HCT116 (cell line): ENCODE results near the gene SH3RF2. TPM values are rescaled to one million over a fixed set of nuclear protein-coding genes. Genes with fewer than 3 reads are reported as not detected.

Experiments used
- ATAC-seq: fragments of 200-7000 bp; cut with Tn5 transposase; 2 replicates; pipeline ENCODE4 v1.9.1; 2020; ENCODE audit warnings: mild to moderate bottlenecking, moderate library complexity
- BruUV-seq: library from RNA; stranded (reverse); fragments of 400-500 nt; replicated peaks from 2 replicates; lab custom pipeline; 2021; lab: Mats Ljungman, UMichigan
- CTCF ChIA-PET: fragments of 300-600 bp; sonication (Branson Sonifier 250); formaldehyde crosslinking; loops from one replicate; lab custom pipeline; 2021; ENCODE audit warnings: antibody characterized with exemption; lab: Charles Lee
- POLR2A ChIA-PET: fragments of 300-600, 350-600 bp; sonication (Branson Sonifier 250); formaldehyde crosslinking; loops from one replicate; lab custom pipeline; 2021; ENCODE audit warnings: antibody characterized with exemption; lab: Charles Lee
- RAD21 ChIA-PET, 2 experiments: fragments of 300-600 bp; sonication (Branson Sonifier 250); formaldehyde crosslinking; loops; one replicate each; lab custom pipeline; 2023; ENCODE audit warnings: low total read pairs in 2 of 2; ENCODE audit not compliant: uncharacterized antibody in 2 of 2, unreplicated experiment in 2 of 2, low non-redundant PET in 1 of 2; lab: Charles Lee
- DNase-seq: peaks from one replicate; pipeline ENCODE4 v3.0.0-alpha.2; 2010; ENCODE audit warnings: low read depth, low spot score
- H2AFZ ChIP-seq: fragments of 200-600 bp; shearing (Covaris generic), sonication (generic); 2 replicates; pipeline ENCODE4 v1.6.1; 2017; ENCODE audit warnings: low read depth, mixed run types, mixed read lengths, antibody characterized with exemption, low read length; ENCODE audit not compliant: poor library complexity, severe bottlenecking
- H3K27ac ChIP-seq: 2 replicates; pipeline ENCODE4 v1.5.1; 2012; ENCODE audit warnings: low read depth, low read length
- H3K27me3 ChIP-seq: fragments of 200-600 bp; sonication (generic); 2 replicates; pipeline ENCODE4 v1.6.1; 2016; ENCODE audit warnings: mixed run types, low read length, mixed read lengths; ENCODE audit not compliant: insufficient read depth
- H3K36me3 ChIP-seq, 2 experiments: fragments of 200-500 bp in 1 of 2; fragments of 200-600 bp in 1 of 2; sonication (Bioruptor generic) in 1 of 2; sonication (generic) in 1 of 2; 2 replicates each; pipeline versions ENCODE4 v1.5.1 to v1.6.1; 2014 to 2016; ENCODE audit warnings: low read length in 2 of 2, inconsistent platforms in 1 of 2, mixed read lengths in 1 of 2, mixed run types in 1 of 2; ENCODE audit not compliant: insufficient read depth in 2 of 2, control insufficient read depth in 1 of 2
- H3K4me1 ChIP-seq, 2 experiments: fragments of 200-600 bp in 1 of 2; sonication (generic) in 1 of 2; 2 replicates each; pipeline versions ENCODE4 v1.5.1 to v1.6.1; 2012 to 2017; ENCODE audit warnings: low read length in 2 of 2, inconsistent platforms in 1 of 2, mild to moderate bottlenecking in 1 of 2, mixed read lengths in 1 of 2, mixed run types in 1 of 2, moderate library complexity in 1 of 2; ENCODE audit not compliant: insufficient read depth in 2 of 2, control insufficient read depth in 1 of 2
- H3K4me2 ChIP-seq: fragments of 200-600 bp; sonication (generic); 2 replicates; pipeline ENCODE4 v1.6.1; 2017; ENCODE audit warnings: mixed run types, low read length, mixed read lengths
- H3K4me3 ChIP-seq, 2 experiments: fragments of 200-600 bp in 1 of 2; sonication (generic) in 1 of 2; replicated peaks in 1 of 2; 2 replicates each; pipeline ENCODE4 v1.5.1; 2011 to 2016; ENCODE audit warnings: low read length in 2 of 2, control low read depth in 1 of 2, low read depth in 1 of 2, mild to moderate bottlenecking in 1 of 2, mixed read lengths in 1 of 2, mixed run types in 1 of 2
- H3K79me2 ChIP-seq: fragments of 200-600 bp; sonication (generic); 2 replicates; pipeline ENCODE4 v1.6.1; 2017; ENCODE audit warnings: mild to moderate bottlenecking, mixed run types, low read length, moderate library complexity, mixed read lengths; ENCODE audit not compliant: insufficient read depth
- H3K9ac ChIP-seq: fragments of 200-600 bp; sonication (generic); 2 replicates; pipeline ENCODE4 v1.6.1; 2016; ENCODE audit warnings: low read length, mixed read lengths
- H3K9me2 ChIP-seq: fragments of 200-600 bp; sonication (generic), shearing (Covaris generic); 2 replicates; pipeline ENCODE4 v1.6.1; 2017; ENCODE audit warnings: mixed run types, mild to moderate bottlenecking, moderate library complexity; ENCODE audit not compliant: insufficient read depth
- H3K9me3 ChIP-seq, 2 experiments: fragments of 200-500 bp in 1 of 2; fragments of 200-600 bp in 1 of 2; sonication (Bioruptor generic) in 1 of 2; sonication (generic) in 1 of 2; 2 replicates each; pipeline ENCODE4 v1.6.1; 2014 to 2017; ENCODE audit warnings: low read length in 2 of 2, mixed read lengths in 2 of 2, inconsistent platforms in 1 of 2, low read depth in 1 of 2, mild to moderate bottlenecking in 1 of 2, mixed run types in 1 of 2, moderate library complexity in 1 of 2; ENCODE audit not compliant: control insufficient read depth in 1 of 2, insufficient read depth in 1 of 2
- H4K20me1 ChIP-seq: fragments of 200-600 bp; sonication (generic), shearing (Covaris generic); 2 replicates; pipeline ENCODE4 v1.6.1; 2017; ENCODE audit warnings: mixed run types, mild to moderate bottlenecking, moderate library complexity; ENCODE audit not compliant: insufficient read depth
- ATF3 ChIP-seq: IDR thresholded peaks from 2 replicates; pipeline ENCODE4 v1.6.1; 2012
- CEBPB ChIP-seq: IDR thresholded peaks from 2 replicates; pipeline ENCODE4 v1.6.1; 2012; ENCODE audit warnings: low read depth
- EGR1 ChIP-seq: IDR thresholded peaks from 2 replicates; pipeline ENCODE4 v1.6.1; 2012; ENCODE audit warnings: low read depth
- EZH2 ChIP-seq: fragments of 200-600 bp; sonication (generic); IDR thresholded peaks from 2 replicates; pipeline ENCODE4 v1.6.1; 2017; ENCODE audit warnings: antibody characterized with exemption, mixed run types
- EZH2phosphoT487 ChIP-seq: fragments of 200-600 bp; IDR thresholded peaks from 2 replicates; pipeline ENCODE4 v1.6.1; 2018; ENCODE audit warnings: antibody characterized with exemption, borderline replicate concordance
- FOSL1 ChIP-seq: IDR thresholded peaks from 2 replicates; pipeline ENCODE4 v1.6.1; 2012; ENCODE audit warnings: low read depth
- JUND ChIP-seq: IDR thresholded peaks from 2 replicates; pipeline ENCODE4 v1.6.1; 2012
- POLR2A ChIP-seq: IDR thresholded peaks from 2 replicates; pipeline ENCODE4 v1.7.0; 2011; ENCODE audit warnings: borderline replicate concordance; ENCODE audit not compliant: insufficient read depth, insufficient read length; ENCODE audit errors: extremely low read depth
- POLR2AphosphoS5 ChIP-seq: IDR thresholded peaks from 2 replicates; pipeline ENCODE4 v1.6.1; 2011; ENCODE audit warnings: mild to moderate bottlenecking, low read depth, low read length, moderate library complexity
- RAD21 ChIP-seq: IDR thresholded peaks from 2 replicates; pipeline ENCODE4 v1.6.1; 2012; ENCODE audit warnings: low read depth, mild to moderate bottlenecking
- REST ChIP-seq: IDR thresholded peaks from 2 replicates; pipeline ENCODE4 v1.6.1; 2012; ENCODE audit warnings: low read depth
- SIN3A ChIP-seq: IDR thresholded peaks from 2 replicates; pipeline ENCODE4 v1.6.1; 2012; ENCODE audit warnings: low read depth
- SP1 ChIP-seq: IDR thresholded peaks from 2 replicates; pipeline ENCODE4 v1.6.1; 2012; ENCODE audit warnings: low read depth
- SRF ChIP-seq: IDR thresholded peaks from 2 replicates; pipeline ENCODE4 v1.6.1; 2012; ENCODE audit warnings: low read depth
- TCF7L2 ChIP-seq: IDR thresholded peaks from 2 replicates; pipeline ENCODE4 v1.7.0; 2011; ENCODE audit warnings: borderline replicate concordance, inconsistent platforms; ENCODE audit not compliant: insufficient read depth, insufficient read length; ENCODE audit errors: extremely low read depth
- YY1 ChIP-seq: IDR thresholded peaks from 2 replicates; pipeline ENCODE4 v1.6.1; 2011; ENCODE audit warnings: low read length, low read depth, moderate library complexity, mild to moderate bottlenecking; ENCODE audit not compliant: insufficient replicate concordance; ENCODE audit errors: extremely low read depth
- ZFX ChIP-seq: fragments of 450-650 bp; IDR thresholded peaks from 2 replicates; pipeline ENCODE4 v1.6.1; 2017
- ZNF274 ChIP-seq: fragments of 200-500 bp; sonication (Bioruptor generic); IDR thresholded peaks from 2 replicates; pipeline ENCODE4 v1.6.1; 2014; ENCODE audit warnings: mild to moderate bottlenecking, low read depth, low read length, inconsistent platforms
- intact Hi-C: fragments of 100-400 bp; cut with micrococcal nuclease; formaldehyde crosslinking; loops from 2 replicates; pipeline ENCODE4 v1.10.0; 2022
- total RNA-seq: library from RNA; stranded (reverse); gene quantifications from one replicate; pipeline ENCODE4 v1.2.1, GENCODE V29; 2021; ENCODE audit not compliant: unreplicated experiment
- TF ChIP-seq, protein P1 (sequence below): IDR thresholded peaks from 2 replicates; pipeline ENCODE4 v1.6.1; 2012
- TF ChIP-seq, protein P2 (sequence below), 3 experiments: fragments of 200-600 bp in 1 of 3; sonication (generic) in 1 of 3; IDR thresholded peaks in 2 of 3; conservative IDR thresholded peaks in 1 of 3; 2 replicates each; pipeline ENCODE4 v1.5.1; 2012 to 2017; ENCODE audit warnings: low read depth in 2 of 3, low read length in 2 of 3, antibody characterized with exemption in 1 of 3, borderline replicate concordance in 1 of 3, control low read depth in 1 of 3, mild to moderate bottlenecking in 1 of 3, mixed read lengths in 1 of 3, mixed run types in 1 of 3, moderate library complexity in 1 of 3; ENCODE audit not compliant: insufficient read depth in 1 of 3

The SH3RF2 gene
- total RNA-seq, 1 experiment from 2014 or later, result 14.3 TPM

DNA sequence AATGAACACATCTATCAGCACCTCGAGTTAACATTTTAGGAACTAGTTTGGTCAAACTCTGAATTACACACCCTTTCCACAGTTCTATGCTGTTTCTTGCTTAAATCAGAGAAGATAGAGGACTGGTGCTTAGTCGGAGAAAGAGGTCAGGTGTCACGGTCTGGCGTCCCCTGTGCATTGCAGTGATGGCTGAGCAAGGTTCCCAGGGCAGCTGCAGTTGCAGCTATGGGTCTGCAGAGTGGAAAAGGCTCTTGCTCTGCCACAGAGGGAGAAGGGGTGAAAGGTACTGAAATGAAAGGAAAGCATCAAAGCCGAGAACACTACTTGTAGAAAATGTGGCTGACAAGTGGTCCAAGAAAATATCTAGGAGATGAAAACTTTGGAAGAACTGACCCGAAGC is 25.2 kb upstream of the SH3RF2 start:
- Histone ChIP-seq H3K27me3 (no peaks in the 10 kb centered on the region), H3K36me3 (no peaks in the 10 kb centered on the region), H4K20me1 (no peaks in the 10 kb centered on the region), H3K79me2 (no peaks in the 10 kb centered on the region), H3K9me3 (no peaks in the 10 kb centered on the region), H2AFZ (no peak overlapping the region), H3K4me2 (no peak overlapping the region), H3K9me2 (no peaks in the 10 kb centered on the region), H3K4me1 (no peaks in the 10 kb centered on the region), H3K27ac (no peak overlapping the region)
- BruUV-seq, result no TSS peak
- POLR2A ChIA-PET, result no interaction called here
- ATAC-seq, result no peak
- RAD21 ChIA-PET, result no interaction called here
- no peak for DNase-seq
- CTCF ChIA-PET, result no interaction called here
- intact Hi-C loops, result no loop called here
- TF ChIP-seq ZNF274, result no peak
- no peak for TF ChIP-seq EZH2
- TF ChIP-seq, protein P1, sequence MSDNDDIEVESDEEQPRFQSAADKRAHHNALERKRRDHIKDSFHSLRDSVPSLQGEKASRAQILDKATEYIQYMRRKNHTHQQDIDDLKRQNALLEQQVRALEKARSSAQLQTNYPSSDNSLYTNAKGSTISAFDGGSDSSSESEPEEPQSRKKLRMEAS, result no peak
- no peak for TF ChIP-seq JUND
- TF ChIP-seq SIN3A, result no peak
- no peak for TF ChIP-seq EZH2phosphoT487
- no peak for TF ChIP-seq ZFX
- no peak for TF ChIP-seq FOSL1
- TF ChIP-seq ATF3, result no peak
- TF ChIP-seq POLR2AphosphoS5, result no peak
- TF ChIP-seq YY1, result no peak
- TF ChIP-seq SRF, result no peak
- no peak for TF ChIP-seq REST
- no peak for TF ChIP-seq POLR2A
- no peak for TF ChIP-seq EGR1
- TF ChIP-seq, protein P2, sequence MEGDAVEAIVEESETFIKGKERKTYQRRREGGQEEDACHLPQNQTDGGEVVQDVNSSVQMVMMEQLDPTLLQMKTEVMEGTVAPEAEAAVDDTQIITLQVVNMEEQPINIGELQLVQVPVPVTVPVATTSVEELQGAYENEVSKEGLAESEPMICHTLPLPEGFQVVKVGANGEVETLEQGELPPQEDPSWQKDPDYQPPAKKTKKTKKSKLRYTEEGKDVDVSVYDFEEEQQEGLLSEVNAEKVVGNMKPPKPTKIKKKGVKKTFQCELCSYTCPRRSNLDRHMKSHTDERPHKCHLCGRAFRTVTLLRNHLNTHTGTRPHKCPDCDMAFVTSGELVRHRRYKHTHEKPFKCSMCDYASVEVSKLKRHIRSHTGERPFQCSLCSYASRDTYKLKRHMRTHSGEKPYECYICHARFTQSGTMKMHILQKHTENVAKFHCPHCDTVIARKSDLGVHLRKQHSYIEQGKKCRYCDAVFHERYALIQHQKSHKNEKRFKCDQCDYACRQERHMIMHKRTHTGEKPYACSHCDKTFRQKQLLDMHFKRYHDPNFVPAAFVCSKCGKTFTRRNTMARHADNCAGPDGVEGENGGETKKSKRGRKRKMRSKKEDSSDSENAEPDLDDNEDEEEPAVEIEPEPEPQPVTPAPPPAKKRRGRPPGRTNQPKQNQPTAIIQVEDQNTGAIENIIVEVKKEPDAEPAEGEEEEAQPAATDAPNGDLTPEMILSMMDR (IDR thresholded peaks at IDR 0.05 in 2 of 3, conservative IDR thresholded peaks at IDR 0.05 in 1 of 3; ENCODE audit: borderline replicate concordance in 1 of 3, insufficient read depth in 1 of 3, low read depth in 2 of 3, low read length in 2 of 3), result no peak
- TF ChIP-seq SP1, result no peak
- TF ChIP-seq CEBPB, result no peak
- no peak for TF ChIP-seq RAD21
- no peak for TF ChIP-seq TCF7L2
- TF ChIP-seq, all 23 proteins: peak for 0
- Histone ChIP-seq H3K9ac (no peak overlapping the region), H3K4me3 (no peak overlapping the region)
